ACC112 (cell line): ENCODE results near the gene DNASE1L2.

ENCODE experiments used
- H2AFZ ChIP-seq: fragments of 200-600 bp; sonication (generic); one replicate; pipeline ENCODE4 v1.6.0; 2017; ENCODE audit warnings: antibody characterized with exemption, low read length; ENCODE audit not compliant: unreplicated experiment
- H3K27ac ChIP-seq: fragments of 200-600 bp; sonication (generic); 2 replicates; pipeline ENCODE4 v1.5.1; 2014; ENCODE audit warnings: low read depth, mild to moderate bottlenecking, antibody characterized with exemption, low read length, moderate library complexity
- H3K27me3 ChIP-seq: fragments of 200-600 bp; sonication (generic); 2 replicates; pipeline ENCODE4 v1.6.1; 2014; ENCODE audit warnings: mild to moderate bottlenecking, antibody characterized with exemption, low read length, moderate library complexity, mixed read lengths; ENCODE audit not compliant: insufficient read depth
- H3K36me3 ChIP-seq: fragments of 200-600 bp; sonication (generic); 2 replicates; pipeline ENCODE4 v1.6.1; 2016; ENCODE audit warnings: mild to moderate bottlenecking, antibody characterized with exemption, low read length, moderate library complexity, mixed read lengths; ENCODE audit not compliant: insufficient read depth
- H3K4me1 ChIP-seq: fragments of 200-600 bp; sonication (generic); one replicate; pipeline ENCODE4 v1.6.1; 2016; ENCODE audit warnings: low read length, mixed read lengths; ENCODE audit not compliant: insufficient read depth, unreplicated experiment, control insufficient read depth
- H3K4me3 ChIP-seq: fragments of 200-600 bp; sonication (generic); 2 replicates; pipeline ENCODE4 v1.5.1; 2014; ENCODE audit warnings: mild to moderate bottlenecking, low read depth, low read length
- H3K79me2 ChIP-seq: fragments of 200-600 bp; sonication (generic); one replicate; pipeline ENCODE4 v1.6.0; 2016; ENCODE audit warnings: low read length; ENCODE audit not compliant: control insufficient read depth, unreplicated experiment, insufficient read depth

DNASE1L2 gene

DNA sequence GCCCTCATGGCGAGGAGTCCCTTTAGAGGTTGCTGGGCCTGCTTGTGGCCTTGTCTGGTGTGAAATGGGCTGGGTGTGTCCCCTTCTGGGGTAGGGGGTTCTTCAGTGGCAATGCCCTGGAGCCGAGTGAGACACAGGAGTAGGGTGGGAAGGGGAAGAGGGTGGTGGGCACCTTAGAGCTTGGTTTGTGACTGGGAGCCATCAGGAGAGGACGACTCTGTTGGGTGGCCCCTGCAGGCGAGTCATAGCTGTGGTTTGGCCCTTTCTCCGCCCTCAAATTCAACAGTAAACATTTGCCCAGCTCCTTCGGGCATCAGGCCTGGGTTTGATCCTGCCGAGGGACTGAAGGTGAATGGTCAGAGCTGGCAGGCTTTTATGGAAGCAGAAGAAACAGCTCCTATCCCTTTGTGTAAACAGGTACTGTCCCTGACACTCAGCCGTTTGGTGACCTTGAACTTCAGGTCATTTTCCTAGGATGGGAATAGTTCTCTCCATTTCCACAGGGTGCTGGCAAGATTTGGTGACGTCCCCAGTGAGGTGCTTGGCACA is 9.9 kb upstream of the DNASE1L2 start:
- Histone ChIP-seq H3K27me3 (no peaks in the 10 kb centered on the region), H3K27ac (peak overlapping the region; percentile 42; the same call in 1 of the 2 replicates), H3K4me1 (peaks cover 11% of the 10 kb centered on the region), H3K36me3 (peaks cover 2% of the 10 kb centered on the region; the same call in 1 of the 2 replicates), H3K4me3 (no peak overlapping the region; the same call in 1 of the 2 replicates), H2AFZ (no peak overlapping the region), H3K79me2 (peaks cover 46% of the 10 kb centered on the region)

DNA sequence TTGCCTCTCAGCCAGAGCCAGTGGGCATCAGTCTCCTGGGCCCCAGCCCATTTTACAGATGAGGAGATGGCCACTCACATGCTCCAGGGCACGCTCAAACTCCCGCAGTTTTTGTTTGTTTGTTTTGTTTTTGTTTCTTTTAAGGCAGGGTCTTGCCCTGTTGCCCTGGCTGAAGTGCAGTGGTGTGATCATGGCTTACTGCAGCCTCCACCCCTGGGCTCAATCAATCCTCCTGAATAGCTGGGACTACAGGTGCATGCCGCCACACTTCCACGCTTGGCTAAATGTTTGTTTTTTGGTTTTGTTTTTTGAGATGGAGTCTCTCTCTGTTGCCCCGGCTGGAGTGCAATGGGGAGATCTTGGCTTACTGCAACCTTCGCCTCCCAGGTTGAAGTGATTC is 9.3 kb upstream of the DNASE1L2 start:
- Histone ChIP-seq H2AFZ (no peak overlapping the region), H3K79me2 (peaks cover 46% of the 10 kb centered on the region), H3K27me3 (no peaks in the 10 kb centered on the region), H3K36me3 (peaks cover 2% of the 10 kb centered on the region; the same call in 1 of the 2 replicates), H3K27ac (no peak overlapping the region), H3K4me1 (peaks cover 11% of the 10 kb centered on the region), H3K4me3 (no peak overlapping the region)

DNA sequence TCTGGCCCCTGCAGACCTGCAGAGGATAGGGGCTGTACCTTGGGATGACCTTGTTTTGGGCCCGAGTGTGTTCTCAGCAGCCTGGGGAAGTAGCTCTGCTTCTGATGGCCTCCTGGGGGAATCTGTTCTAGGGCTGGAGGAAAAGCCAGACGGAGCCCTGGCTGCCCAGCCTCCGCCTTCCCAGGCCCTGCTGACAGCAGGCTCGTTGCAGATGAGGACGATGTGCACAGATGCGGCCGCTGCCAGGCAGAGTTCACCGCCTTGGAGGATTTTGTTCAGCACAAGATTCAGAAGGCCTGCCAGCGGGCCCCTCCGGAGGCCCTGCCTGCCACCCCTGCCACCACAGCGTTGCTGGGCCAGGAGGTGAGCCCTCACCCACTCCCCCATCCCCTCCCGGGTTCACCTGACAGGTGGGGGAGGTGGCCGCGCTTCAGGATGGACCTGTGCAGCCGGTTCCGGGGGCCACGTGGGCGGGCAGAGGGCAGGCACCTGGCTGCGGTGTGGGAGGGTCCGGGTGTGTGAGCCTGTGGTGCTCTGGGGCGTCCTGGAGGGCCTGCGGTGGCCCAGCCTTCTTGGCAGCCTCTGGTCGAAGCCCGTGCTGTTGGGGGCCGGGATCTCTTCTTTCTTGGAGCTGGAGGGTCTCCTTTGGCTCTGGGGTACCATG is 8.0 kb upstream of the DNASE1L2 start:
- Histone ChIP-seq H3K4me3 (no peak overlapping the region), H3K27me3 (no peaks in the 10 kb centered on the region), H3K4me1 (peaks cover 11% of the 10 kb centered on the region), H3K79me2 (peaks cover 46% of the 10 kb centered on the region), H3K36me3 (peaks cover 2% of the 10 kb centered on the region; the same call in 1 of the 2 replicates), H3K27ac (no peak overlapping the region), H2AFZ (no peak overlapping the region)

DNA sequence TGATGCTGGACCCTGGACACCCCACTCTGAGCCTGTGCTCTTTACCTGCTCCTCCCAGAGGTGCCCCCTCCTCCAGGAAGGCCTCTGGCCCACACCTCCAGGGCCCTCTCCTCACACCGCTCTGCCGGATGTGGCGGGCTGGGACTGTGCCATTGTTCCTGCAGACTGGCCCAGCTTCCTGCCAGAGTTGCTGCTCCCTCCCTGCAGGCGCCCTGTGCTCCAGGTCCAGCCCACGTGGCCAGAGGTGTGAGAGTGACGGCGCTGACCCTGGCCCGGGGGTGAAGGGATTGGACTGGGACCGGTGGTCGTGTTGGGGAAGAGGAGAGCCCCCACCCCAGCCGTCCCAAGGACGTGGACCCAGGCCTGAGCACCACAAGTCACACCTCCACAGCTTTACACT is 7.2 kb upstream of the DNASE1L2 start:
- no peaks in the 10 kb centered on the region for H3K27me3 ChIP-seq
- H3K27ac ChIP-seq, result no peak overlapping the region
- peaks cover 43% of the 10 kb centered on the region for H3K79me2 ChIP-seq
- H3K4me1 ChIP-seq, result peaks cover 11% of the 10 kb centered on the region
- no peak overlapping the region for H3K4me3 ChIP-seq
- H3K36me3 ChIP-seq, result peaks cover 7% of the 10 kb centered on the region; the same call in 1 of the 2 replicates
- no peak overlapping the region for H2AFZ ChIP-seq

DNA sequence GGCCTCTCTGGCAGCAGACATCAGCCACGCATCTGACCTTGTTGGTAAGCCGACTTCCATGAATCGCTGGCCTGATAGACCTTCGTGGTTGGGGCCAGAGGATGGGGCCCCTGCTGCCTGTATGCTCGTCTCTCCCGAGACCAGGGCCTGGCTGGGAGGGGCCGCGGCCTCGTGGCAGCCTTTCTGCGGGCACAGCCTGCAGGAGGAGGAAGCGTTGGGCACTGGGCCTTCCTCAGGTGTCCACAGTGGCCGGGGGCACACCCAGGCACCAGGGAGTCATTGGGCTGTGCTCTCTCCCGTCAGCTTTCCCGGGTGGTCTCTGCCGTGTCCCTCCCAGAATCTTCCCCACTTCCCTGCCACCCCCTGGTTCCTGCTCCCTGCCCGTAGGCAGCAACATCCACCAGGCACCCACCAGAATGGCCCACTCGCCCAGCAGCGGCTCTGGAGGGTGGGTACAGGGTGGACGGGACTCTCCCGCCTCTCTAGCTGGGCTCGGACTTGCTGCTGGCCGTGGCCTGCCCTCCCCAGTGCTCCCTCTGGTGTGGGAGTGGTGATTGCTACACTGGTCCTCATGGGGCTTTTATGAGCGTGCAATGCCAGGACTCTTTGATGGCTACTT is 6.5 kb upstream of the DNASE1L2 start:
- Histone ChIP-seq H3K4me1 (peaks cover 11% of the 10 kb centered on the region), H3K36me3 (peaks cover 9% of the 10 kb centered on the region; the same call in 1 of the 2 replicates), H3K4me3 (no peak overlapping the region), H3K27ac (no peak overlapping the region), H3K79me2 (peaks cover 37% of the 10 kb centered on the region), H3K27me3 (no peaks in the 10 kb centered on the region), H2AFZ (no peak overlapping the region)

DNA sequence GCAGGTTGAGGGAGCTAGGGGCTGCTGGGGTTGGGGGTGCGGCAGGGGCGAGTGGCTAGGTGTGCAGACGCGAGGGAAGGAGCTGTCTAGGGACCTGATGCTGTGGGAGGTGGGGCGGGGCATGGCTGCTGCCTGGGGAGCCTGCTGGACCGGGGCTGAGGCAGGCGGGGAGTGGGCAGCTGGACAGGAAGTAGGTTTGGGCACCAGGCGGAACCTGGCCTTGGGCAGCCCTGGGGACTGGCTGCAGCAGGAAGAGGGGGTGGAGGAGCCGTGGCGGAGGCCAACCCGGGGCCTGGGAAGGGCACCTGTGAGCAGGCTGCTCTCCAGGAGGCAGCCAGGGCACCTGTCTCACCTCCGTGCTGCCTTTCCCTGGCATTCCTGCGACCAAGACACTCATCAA is 5.9 kb upstream of the DNASE1L2 start:
- Histone ChIP-seq H3K79me2 (peaks cover 30% of the 10 kb centered on the region), H2AFZ (no peak overlapping the region), H3K4me3 (no peak overlapping the region), H3K27me3 (no peaks in the 10 kb centered on the region), H3K4me1 (peaks cover 11% of the 10 kb centered on the region), H3K27ac (no peak overlapping the region), H3K36me3 (peaks cover 9% of the 10 kb centered on the region; the same call in 1 of the 2 replicates)

DNA sequence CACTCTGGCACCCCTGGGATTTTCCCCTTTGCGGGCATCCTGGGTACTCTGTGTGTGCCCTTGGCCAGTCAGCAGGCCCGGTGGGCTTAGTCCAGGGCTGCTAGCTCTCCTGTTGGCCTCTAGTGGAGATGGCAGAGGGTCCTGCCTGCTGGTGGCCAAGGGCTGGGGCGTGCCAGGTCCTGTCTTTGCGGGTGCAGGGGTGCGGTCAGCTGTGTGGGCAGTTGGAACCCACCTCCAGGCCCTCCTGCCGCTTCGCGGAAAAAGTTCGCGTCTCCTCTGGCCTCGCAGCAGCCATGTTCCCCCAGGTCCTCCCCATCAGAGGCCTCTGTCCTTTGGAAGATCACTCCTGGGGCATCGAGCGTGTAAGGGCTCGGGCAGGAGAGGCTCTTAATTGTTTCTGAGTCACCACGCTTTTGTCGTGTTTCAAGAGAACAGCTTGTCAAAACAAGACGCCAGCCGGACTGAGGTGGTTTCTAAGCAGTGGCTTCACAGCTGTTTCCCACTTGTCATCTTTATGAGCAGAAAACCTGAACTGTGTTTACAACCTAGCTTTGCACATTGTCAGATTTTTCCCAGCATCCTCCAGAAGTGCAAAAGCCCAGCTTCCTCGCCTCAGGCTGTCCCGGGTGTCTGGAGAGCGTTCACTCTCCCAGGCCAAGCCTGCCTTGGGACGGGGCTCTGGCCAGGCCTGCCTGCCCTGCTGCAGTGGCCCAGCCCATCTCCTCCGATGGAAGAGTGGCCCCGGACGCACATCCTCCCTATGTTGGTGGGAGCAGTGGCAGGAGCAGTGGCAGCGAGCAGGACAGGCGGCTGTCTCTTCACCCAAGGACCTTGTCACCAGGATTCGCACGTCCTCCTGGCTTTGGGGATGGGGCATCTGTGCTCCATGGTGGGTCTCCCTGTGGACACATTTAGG is 5.0 kb upstream of the DNASE1L2 start:
- no peak overlapping the region for H2AFZ ChIP-seq
- no peak overlapping the region for H3K4me3 ChIP-seq
- H3K4me1 ChIP-seq, result peaks cover 7% of the 10 kb centered on the region
- no peaks in the 10 kb centered on the region for H3K27me3 ChIP-seq
- H3K36me3 ChIP-seq, result peaks cover 9% of the 10 kb centered on the region; the same call in 1 of the 2 replicates
- no peak overlapping the region for H3K27ac ChIP-seq
- H3K79me2 ChIP-seq, result peaks cover 21% of the 10 kb centered on the region

DNA sequence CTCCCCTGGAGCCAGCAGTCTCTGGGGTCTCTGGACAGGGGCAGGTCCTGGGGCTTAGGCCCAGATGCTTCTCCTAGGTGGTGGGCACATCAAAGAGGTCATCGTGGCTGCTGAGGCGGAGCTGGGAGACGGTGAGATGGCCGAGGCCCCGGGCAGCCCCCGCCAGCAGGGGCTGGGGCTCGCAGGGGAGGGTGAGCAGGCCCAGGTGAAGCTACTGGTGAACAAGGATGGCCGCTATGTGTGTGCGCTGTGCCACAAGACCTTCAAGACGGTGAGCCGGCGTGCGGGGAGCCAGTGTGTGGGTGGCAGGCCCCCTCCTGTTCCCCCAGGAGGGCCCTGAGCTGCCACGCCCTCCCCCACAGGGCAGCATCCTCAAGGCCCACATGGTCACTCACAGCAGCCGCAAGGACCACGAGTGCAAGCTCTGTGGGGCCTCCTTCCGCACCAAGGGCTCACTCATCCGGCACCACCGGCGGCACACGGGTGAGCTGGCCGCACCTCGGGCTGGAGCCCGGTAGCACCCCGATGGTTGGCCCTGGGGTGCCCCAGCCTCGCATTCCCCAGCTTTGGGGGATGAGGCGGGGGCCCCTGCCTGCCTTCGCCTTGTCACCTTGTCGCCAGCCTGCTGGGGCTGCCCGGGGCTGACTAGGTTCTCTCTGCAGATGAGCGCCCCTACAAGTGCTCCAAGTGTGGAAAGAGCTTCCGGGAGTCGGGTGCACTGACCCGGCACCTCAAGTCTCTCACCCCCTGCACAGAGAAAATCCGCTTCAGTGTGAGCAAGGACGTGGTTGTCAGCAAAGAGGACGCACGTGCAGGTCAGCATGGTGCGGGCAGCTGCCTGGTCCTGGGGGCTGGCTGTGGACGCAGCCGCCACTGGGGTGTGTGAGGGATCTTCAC is 3.9 kb upstream of the DNASE1L2 start:
- Histone ChIP-seq H3K36me3 (peaks cover 9% of the 10 kb centered on the region; the same call in 1 of the 2 replicates), H3K79me2 (peaks cover 12% of the 10 kb centered on the region), H3K27me3 (no peaks in the 10 kb centered on the region)

DNA sequence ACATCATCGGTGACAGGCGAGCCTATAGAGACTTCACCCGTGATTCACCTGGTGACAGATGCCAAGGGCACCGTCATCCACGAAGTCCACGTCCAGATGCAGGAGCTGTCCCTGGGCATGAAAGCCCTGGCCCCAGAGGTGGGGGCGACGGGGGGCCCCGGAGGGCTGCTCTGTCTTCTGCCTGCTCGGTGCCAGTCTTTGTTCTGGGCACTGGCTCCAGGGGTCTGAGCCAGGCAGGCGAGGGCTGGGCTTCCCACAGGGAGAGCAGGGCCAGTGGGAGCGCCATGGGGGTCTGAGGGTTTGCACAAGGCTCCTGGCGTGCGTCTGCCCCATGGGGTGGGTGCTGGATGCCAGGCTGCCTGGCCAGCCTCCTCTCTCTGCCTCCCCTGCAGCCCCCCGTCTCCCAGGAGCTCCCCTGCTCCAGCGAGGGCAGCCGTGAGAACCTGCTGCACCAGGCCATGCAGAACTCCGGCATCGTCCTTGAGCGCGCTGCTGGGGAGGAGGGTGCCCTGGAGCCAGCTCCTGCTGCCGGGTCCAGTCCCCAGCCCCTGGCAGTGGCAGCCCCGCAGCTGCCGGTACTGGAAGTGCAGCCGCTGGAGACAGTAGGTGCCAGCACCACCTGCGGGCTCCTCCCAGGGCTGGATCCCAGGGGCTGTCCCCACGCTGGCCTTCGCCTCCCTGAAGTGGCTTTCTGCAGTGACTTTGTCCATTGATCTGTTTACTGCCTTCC is 3.0 kb upstream of the DNASE1L2 start:
- no peak overlapping the region for H3K4me3 ChIP-seq
- no peak overlapping the region for H3K27ac ChIP-seq
- peaks cover 9% of the 10 kb centered on the region; the same call in 1 of the 2 replicates for H3K36me3 ChIP-seq
- peaks cover 3% of the 10 kb centered on the region for H3K4me1 ChIP-seq
- H3K27me3 ChIP-seq, result no peaks in the 10 kb centered on the region
- H2AFZ ChIP-seq, result no peak overlapping the region
- peaks cover 7% of the 10 kb centered on the region for H3K79me2 ChIP-seq

More for the DNA sequence above, 3.9 kb upstream of the DNASE1L2 start:
- Histone ChIP-seq H3K4me1 (peaks cover 3% of the 10 kb centered on the region), H3K27ac (no peak overlapping the region), H3K4me3 (no peak overlapping the region), H2AFZ (no peak overlapping the region)
